HG02943 (cell line): ENCODE data around the gene CEP192.
"Not testable (repeated sequence)": the region's sequence is repeated elsewhere in the genome, so short reads cannot be mapped to it uniquely, and the experiment has no call there.

Experiments used
- ATAC-seq: cut with Tn5 transposase; IDR thresholded peaks from one replicate; pipeline ENCODE4 v1.9.1; 2021; ENCODE audit warnings: mild to moderate bottlenecking, low read depth, moderate library complexity; ENCODE audit not compliant: unreplicated experiment

Gene CEP192

GRCh38 chr18:13095466-13095865 lies 104.3 kb downstream of the CEP192 start:
- ATAC-seq = no peak

DNA sequence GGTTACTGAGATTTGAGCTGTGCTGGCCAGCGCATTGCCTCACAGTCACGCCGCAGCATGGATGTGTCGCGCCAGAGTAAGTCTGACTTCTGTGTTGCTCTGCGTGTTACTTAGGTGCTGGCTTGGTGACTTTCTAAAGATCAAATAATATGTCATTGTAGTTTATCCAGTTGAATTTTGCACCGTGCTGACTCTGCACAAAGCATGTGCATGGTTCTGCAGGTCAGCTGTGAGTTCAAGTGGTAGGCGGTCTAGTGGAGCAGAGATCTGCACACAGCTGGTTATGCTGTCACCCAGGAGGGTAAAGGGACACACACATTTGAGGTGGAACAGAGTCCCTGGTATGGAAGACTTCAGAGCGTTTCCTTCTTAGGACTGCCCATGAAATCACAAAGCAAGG lies 105.1 kb downstream of the CEP192 start:
- ATAC-seq = no peak

DNA sequence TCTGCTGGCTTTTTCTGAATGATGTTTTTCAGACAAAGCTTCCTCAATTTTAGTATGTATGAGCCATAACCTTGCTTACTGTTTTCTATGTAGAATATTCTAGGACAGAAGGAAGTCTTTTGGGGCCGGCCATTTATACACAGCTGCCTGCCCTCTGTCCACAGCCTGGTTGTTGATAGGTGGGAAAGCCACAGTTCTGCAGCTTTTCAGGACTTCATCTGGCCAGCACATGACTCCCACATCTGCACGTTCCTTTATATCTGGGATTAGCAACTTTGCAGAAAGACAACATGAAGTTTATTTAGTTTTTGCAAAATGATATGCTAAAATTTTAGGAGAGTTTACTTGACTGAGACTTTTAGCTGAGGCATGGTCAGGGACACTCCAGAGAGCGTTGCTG lies 105.6 kb downstream of the CEP192 start:
- ATAC-seq = no peak

DNA sequence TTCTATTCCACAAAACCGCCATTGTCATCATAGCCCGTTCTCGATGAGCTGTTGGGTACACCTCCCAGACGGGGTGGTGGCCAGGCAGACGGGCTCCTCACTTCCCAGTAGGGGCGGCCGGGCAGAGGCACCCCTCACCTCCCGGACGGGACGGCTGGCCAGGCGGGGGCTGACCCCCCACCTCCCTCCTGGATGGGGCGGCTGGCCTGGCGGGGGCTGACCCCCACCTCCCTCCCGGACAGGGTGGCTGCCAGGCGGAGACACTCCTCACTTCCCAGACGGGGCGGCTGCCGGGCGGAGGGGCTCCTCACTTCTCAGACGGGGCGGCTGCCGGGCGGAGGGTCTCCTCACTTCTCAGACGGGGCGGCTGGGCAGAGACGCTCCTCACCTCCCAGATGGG lies 106.9 kb downstream of the CEP192 start:
- not testable (repeated sequence) for ATAC-seq

DNA sequence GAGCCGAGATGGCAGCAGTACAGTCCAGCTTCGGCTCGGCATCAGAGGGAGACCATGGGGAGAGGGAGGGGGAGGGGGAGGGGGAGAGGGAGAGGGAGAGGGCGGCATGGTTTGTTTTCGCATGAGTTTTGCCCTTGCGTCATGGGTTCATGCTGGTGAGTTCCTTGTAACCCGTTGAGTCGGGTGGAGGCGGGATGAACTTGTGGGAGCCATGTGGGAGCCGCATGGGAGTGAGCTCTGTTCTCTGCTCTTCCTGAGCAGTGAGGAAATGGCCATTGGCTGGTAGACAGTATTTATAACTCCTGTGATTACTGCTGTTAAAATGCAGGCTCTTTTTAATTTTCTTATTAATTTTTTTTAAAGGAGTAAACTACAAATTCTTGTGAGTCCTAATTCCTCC lies 108.0 kb downstream of the CEP192 start:
- no peak for ATAC-seq

GRCh38 chr18:13100942-13101658 lies 109.9 kb downstream of the CEP192 start:
- ATAC-seq = no peak

DNA sequence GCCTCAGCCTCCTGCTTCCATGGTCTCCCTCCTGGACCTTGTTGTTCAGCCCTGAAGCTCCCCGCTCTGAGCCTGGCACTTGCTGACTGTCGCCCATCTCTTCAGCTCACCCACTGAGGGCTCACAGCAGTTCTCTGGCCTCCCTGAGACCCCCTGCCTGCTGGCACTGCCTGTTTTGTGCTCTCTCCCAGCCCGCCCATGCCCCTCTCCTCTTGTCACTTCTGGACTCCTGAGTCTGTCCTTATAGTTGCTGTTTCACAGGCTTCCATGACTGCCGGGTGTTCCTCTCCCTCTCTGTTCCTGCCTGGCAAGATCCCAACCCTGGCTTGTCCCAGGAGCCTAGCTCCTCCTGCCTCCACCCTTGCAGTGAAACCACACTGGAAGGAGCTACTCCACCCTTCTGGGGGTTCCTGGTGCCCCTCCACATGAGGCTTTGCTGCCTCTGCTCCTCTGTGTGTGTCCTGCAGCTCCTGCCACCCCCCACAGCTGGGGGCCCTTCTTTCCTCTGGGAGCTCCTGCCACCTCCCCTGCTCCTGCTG lies 110.6 kb downstream of the CEP192 start:
- no peak for ATAC-seq

GRCh38 chr18:13103366-13103765 lies 112.2 kb downstream of the CEP192 start:
- ATAC-seq = no peak

GRCh38 chr18:13105059-13105458 lies 113.9 kb downstream of the CEP192 start:
- no peak for ATAC-seq

DNA sequence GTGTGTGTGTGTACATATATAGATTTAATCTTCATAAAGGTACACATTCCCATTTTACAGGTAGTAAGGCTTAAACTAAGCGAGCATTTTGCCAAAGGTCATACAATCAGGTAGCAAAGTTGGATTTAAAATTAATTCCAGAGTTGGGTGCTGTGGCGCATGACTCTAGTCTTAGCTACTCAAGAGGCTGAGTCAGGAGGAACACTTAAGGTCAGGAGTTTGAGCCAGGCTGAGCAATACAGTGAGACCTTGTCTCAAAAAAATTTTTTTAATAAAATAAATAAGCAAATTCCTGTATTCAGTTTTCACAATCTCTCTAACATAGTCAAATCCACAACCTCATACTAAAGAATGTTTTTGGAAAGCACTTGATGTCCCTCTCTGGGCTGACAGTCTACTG lies 115.9 kb downstream of the CEP192 start:
- ATAC-seq = no peak

DNA sequence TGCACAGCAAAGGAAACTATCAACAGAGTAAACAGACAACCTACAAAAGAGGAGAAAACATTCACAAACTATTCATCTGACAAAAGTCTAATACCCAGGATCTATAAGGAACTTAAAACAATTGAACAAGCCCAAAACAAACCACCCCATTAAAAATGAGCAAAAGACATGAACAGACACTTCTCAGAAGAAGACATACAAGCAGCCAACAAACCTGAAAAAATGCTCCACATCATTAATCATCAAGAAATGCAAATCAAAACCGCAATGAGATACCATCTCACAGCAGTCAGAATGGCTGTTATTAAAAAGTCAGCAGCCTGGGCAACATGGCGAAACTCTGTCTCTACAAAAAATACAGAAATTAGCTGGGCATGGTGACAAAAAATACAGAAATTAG lies 117.2 kb downstream of the CEP192 start:
- ATAC-seq = no peak

GRCh38 chr18:13110559-13110958 lies 119.4 kb downstream of the CEP192 start:
- no peak for ATAC-seq

DNA sequence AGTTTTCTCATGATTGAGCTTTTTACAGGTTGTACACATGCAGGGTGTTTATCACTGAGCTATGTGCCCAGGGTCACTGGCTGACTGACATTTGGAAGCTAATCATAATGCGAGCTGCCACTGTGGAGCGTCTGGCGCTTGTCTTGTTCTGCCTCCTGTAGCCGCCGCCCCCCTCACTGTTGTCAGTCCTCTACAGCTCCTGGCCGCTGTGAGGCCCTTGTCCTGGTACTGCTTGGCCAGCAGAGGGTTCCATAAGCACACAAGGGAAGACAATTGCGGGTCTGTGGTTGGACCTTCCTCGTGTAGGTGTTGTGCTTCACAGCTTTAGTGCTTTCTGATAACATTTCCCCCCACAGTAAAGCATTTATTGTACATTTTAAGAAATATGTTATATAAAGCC lies 121.8 kb downstream of the CEP192 start:
- ATAC-seq = no peak

DNA sequence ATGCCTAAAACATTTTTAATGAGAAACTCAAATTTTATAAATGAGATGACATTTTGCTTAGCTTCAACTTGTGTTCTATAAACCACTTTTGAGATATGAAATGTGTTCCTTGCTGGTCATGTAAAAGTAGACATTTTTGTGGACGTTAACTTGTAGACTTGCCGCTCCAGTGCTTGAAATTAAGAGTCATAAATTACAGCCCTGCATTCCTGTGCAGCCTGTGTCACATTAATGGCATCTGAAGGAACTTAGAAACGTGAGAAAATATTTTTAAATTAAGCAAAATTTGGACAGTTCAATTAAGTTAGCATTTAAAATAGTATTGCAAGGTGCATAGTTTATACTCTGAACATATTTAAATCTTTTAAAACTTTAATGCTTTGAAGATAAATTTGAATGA lies 129.1 kb downstream of the CEP192 start:
- no peak for ATAC-seq

DNA sequence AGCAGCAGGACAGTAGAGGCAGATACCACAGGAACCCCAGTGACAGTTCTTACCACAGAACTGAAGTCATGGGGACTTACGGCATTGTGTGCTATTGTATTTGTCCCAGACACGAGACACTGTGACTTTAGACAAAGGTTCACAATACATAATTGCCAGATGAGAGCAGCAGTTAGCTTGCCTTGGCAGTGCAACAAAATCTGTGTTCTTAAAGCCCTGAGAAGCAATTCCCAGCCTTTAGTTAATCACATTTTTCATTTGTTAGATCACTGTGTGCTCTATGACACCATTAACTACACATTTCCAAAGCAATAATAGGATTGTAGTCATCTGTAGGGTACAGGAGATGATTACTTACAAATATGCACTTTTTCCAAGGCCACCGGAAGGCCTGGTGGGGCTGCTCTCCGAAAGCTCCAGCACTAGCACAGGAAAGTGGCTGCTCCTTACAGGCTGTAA lies 129.8 kb downstream of the CEP192 start:
- ATAC-seq = no peak

DNA sequence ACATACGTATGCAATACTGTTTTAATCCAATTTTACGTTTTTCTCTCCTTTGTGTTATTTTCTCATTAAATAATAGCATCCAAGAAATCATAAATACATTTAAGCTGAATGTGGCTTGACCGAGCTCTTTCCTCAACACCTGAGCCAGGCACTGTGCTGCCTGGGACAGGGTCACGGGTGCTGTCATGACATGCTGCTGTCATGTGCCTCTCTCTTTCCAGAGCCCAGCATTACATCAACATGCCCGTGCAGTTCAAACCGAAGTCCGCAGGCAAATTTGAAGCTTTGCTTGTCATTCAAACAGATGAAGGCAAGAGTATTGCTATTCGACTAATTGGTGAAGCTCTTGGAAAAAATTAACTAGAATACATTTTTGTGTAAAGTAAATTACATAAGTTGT lies 133.2 kb downstream of the CEP192 start:
- no peak for ATAC-seq

DNA sequence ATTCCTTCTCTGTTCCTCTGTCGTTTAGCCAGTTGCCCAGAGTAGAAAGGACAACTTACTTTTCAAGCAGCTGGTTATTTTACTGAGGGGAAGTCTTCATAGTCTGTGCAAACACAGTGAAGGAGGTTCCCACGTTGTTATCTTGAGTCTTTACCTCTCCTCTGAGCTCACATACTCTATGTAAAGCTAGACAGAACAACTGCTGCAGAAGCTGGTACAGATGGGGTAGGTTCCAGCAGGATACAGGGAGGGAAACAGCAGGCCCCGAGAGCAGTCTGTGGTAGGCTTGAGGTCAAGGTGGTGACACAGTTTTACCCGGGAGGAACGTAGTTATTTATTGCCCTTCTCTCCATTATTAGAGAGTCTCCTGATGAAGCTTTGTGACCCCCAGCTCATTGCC lies 134.0 kb downstream of the CEP192 start:
- no peak for ATAC-seq

DNA sequence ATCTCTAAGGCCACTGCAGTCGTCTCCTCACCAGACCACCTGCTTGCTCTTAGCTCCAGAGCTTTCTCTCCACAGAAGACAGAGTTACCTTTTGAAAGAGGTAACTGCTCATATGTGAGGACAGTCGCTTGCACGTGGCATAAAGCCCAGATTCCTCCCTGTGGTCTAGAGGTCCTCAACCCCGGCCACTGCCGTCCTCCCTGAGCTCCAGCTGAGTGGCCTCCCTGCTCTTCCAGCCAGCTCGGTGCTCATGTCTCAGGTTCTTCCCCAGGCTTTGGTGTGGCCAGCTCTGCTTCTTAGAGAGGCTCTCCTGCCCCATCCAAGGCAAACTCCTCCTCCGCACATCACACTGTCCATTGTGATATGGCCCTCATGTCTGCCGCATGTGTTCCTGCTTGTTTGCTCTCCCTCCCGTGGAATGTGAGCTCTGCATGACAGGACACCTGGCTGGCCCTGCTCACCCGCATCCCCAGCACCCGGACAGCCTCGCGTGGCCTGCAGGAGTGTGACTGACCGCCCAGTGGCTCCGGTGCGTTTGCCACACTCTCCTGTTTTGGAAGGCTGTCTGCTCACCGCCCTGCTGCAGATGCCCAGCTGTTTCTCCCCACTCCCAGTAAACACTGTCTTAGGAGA lies 135.9 kb downstream of the CEP192 start:
- no peak for ATAC-seq

DNA sequence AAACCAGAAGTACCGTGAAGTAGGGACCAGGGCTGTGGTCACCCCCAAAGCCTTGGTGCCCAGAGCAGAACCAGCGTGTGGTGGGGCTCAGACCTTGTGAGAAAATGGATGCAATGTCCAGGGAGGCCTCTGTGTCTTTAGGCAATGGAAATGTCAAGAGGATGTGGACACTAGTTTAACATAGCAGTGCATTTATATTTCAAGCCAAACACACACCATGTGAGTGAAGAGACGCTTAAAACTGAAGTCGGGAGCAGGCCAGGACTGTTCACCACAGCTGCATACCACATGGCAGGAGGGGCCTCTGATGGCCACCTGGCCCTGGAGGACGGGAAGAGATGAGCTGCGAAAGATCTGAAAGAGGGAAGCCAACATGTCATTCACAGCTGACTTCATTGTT lies 140.1 kb downstream of the CEP192 start:
- no peak for ATAC-seq

- ATAC-seq = no peak
Measured at GRCh38 chr18:13134551-13135401, 143.6 kb downstream of the CEP192 start.
